Peyer's patch (tissue), 4 donors: ENCODE measurements around the gene TNNT3. TPM values are rescaled to one million over a fixed set of nuclear protein-coding genes. Genes with fewer than 3 reads are reported as not detected.

Source experiments
- DNase-seq, 3 donors: peaks; one replicate each; pipeline ENCODE4 v3.0.0-alpha.2; 2017 to 2019
- H3K27ac ChIP-seq, 4 donors: fragments of 200-600 bp; sonication (generic); one replicate each; pipeline ENCODE4 v1.5.1; 2016 to 2019
- H3K27me3 ChIP-seq, 2 donors: fragments of 200-600 bp; sonication (generic); one replicate each; pipeline ENCODE4 v1.5.1; 2019
- H3K36me3 ChIP-seq, 3 donors: fragments of 200-600 bp; sonication (generic); one replicate each; pipeline ENCODE4 v1.5.1; 2016 to 2019
- H3K4me1 ChIP-seq, 4 donors: fragments of 200-600 bp; sonication (generic); one replicate each; pipeline ENCODE4 v1.5.1; 2016 to 2019
- H3K4me3 ChIP-seq, 4 donors: fragments of 200-600 bp; sonication (generic); 1 replicate in 3 of 4; 2 replicates in 1 of 4; pipeline ENCODE4 v1.5.1; 2016 to 2019; ENCODE audit warnings: mild to moderate bottlenecking in 1 of 4
- H3K9me3 ChIP-seq, 4 donors: fragments of 200-600 bp; sonication (generic); one replicate each; pipeline ENCODE4 v1.5.1; 2016 to 2019; ENCODE audit warnings: mild to moderate bottlenecking in 1 of 4
- POLR2A ChIP-seq, 2 donors: fragments of 450-650 bp; IDR thresholded peaks; one replicate each; pipeline ENCODE4 v1.5.1; 2017; ENCODE audit warnings: antibody characterized with exemption in 2 of 2, mild to moderate bottlenecking in 2 of 2, moderate library complexity in 2 of 2
- total RNA-seq, 4 donors: library from RNA; depleted of rRNA; stranded (reverse); fragments of >200 nt; gene quantifications; one replicate each; pipeline ENCODE4 v1.1.0, GENCODE V29; 2016
- TF ChIP-seq, protein P1 (sequence below), 6 experiments: fragments of 450-650 bp in 4 of 6; fragments of 200-600 bp in 2 of 6; sonication (generic) in 1 of 6; IDR thresholded peaks; one replicate each; pipeline ENCODE4 v1.5.1; 2017 to 2019; ENCODE audit warnings: antibody characterized with exemption in 6 of 6, mild to moderate bottlenecking in 3 of 6, moderate library complexity in 1 of 6

Gene TNNT3
- total RNA-seq, 4 donors from 2014 or later: 14.0 TPM; not detected in 3

DNA sequence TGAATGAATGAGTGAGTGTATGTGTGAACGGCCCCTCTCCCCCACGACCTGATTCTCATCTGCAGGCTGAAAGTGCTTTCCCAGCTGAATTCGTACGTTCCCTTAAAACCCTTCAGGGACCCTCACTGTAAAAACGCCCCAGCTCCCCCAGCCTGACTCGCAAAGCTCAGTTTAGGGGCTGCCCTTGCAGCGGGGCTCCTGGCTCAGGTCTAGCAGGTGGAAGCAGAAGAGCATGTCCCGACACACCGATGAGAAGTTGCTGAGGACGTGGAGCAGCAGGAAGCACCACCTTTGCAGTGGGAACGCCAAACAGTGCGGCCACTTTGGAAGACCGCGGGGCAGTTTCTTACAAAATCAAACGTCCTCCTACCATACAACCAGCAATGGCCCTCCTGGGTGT is 24.1 kb downstream of the TNNT3 start:
- no peak overlapping the region for H3K4me3 ChIP-seq
- no peaks in the 10 kb centered on the region for H3K36me3 ChIP-seq
- H3K27ac ChIP-seq: no peak overlapping the region
- TF ChIP-seq POLR2A (IDR thresholded peaks at IDR 0.05): no peak
- TF ChIP-seq, protein P1, sequence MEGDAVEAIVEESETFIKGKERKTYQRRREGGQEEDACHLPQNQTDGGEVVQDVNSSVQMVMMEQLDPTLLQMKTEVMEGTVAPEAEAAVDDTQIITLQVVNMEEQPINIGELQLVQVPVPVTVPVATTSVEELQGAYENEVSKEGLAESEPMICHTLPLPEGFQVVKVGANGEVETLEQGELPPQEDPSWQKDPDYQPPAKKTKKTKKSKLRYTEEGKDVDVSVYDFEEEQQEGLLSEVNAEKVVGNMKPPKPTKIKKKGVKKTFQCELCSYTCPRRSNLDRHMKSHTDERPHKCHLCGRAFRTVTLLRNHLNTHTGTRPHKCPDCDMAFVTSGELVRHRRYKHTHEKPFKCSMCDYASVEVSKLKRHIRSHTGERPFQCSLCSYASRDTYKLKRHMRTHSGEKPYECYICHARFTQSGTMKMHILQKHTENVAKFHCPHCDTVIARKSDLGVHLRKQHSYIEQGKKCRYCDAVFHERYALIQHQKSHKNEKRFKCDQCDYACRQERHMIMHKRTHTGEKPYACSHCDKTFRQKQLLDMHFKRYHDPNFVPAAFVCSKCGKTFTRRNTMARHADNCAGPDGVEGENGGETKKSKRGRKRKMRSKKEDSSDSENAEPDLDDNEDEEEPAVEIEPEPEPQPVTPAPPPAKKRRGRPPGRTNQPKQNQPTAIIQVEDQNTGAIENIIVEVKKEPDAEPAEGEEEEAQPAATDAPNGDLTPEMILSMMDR (IDR thresholded peaks at IDR 0.05): no peak
- no peaks in the 10 kb centered on the region for H3K9me3 ChIP-seq
- H3K4me1 ChIP-seq: no peaks in the 10 kb centered on the region
- peak in 1 of 3 donors; percentile 39 for DNase-seq
- H3K27me3 ChIP-seq: no peaks in the 10 kb centered on the region

GRCh38 chr11:1943977-1944376 is 24.5 kb downstream of the TNNT3 start:
- TF ChIP-seq, protein P1 (IDR thresholded peaks at IDR 0.05): no peak
- TF ChIP-seq POLR2A (IDR thresholded peaks at IDR 0.05): no peak
- no peaks in the 10 kb centered on the region for H3K36me3 ChIP-seq
- H3K27ac ChIP-seq: no peak overlapping the region
- H3K4me1 ChIP-seq: no peaks in the 10 kb centered on the region
- H3K9me3 ChIP-seq: no peaks in the 10 kb centered on the region
- DNase-seq: peak in 1 of 3 donors; percentile 32
- no peak overlapping the region for H3K4me3 ChIP-seq
- H3K27me3 ChIP-seq: no peaks in the 10 kb centered on the region

- DNase-seq: peak in 1 of 3 donors; percentile 40
- no peaks in the 10 kb centered on the region for H3K9me3 ChIP-seq
- TF ChIP-seq, protein P1 (IDR thresholded peaks at IDR 0.05): no peak
- TF ChIP-seq POLR2A (IDR thresholded peaks at IDR 0.05): no peak
- no peaks in the 10 kb centered on the region for H3K27me3 ChIP-seq
- no peaks in the 10 kb centered on the region for H3K36me3 ChIP-seq
- no peak within 1 kb of the TSS for H3K4me3 ChIP-seq
- no peak within 1 kb of the TSS for H3K27ac ChIP-seq
- no peaks in the 10 kb centered on the region for H3K4me1 ChIP-seq
Measured at GRCh38 chr11:1946812-1947484, 27.4 kb downstream of the TNNT3 start, which contains the start of gene MRPL23. Gene MRPL23 (plus strand): TSS chr11:1947332. CDS start chr11:1947363, 31 bp downstream.

DNA sequence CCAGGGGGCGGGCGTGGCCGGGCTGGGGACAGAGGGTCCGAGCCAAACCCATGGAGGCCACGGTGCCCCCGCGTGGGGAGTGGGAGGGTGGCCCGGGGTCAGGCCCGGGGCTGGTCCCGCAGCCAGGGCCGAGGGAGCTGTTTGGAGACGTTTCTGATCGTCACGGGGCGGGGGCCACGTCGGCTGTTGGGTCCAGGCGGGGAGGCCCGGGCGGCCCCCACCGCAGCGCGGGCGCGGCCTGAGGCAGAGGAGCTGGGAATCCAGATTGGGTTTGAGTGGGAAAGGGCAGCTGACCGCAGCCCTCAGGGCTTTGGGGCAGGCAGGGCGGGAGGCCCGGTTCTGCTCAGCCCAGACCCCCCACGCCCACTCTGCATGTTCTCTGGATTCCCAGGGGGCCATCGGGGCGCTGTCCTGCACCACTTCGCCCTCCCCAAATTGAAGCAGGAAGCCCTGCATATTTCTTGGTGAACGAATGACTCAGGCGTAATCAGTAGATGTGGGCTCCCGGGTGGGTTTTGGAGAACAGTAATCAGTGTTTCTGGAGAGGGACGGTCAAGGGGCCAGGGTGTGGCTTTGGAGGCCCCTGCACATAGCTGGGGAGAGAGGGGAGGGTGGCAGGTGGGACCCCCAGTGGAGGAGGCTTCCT is 28.2 kb downstream of the TNNT3 start:
- H3K9me3 ChIP-seq: no peaks in the 10 kb centered on the region

DNA sequence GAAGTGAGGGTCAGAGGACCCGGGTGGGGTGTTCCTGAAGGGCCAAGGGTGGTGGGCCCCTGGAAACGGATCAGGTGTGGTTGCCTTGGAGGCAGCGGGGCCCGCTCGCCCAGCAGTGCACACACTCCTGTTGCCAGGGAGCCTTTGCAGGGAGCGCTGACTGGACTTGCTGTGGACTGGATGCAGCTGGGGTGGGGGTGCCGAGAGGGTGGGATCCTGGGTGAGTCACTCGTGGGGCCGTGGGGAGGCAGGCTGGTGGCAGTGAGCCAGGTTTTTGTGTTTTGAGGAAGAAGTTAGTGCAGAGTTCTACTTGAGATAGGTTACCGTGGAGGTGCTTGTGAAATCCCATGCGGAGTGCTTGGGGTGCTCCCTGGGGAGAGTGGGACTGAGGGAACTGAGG is 28.9 kb downstream of the TNNT3 start:
- Histone ChIP-seq H3K4me1 (no peaks in the 10 kb centered on the region), H3K9me3 (no peaks in the 10 kb centered on the region), H3K27me3 (no peaks in the 10 kb centered on the region), H3K27ac (no peak overlapping the region), H3K4me3 (no peak overlapping the region), H3K36me3 (no peaks in the 10 kb centered on the region)
- TF ChIP-seq, protein P1 (IDR thresholded peaks at IDR 0.05): no peak
- no peak for TF ChIP-seq POLR2A (IDR thresholded peaks at IDR 0.05)
- DNase-seq: no peak

More for the DNA sequence above, 28.2 kb downstream of the TNNT3 start:
- H3K27ac ChIP-seq: no peak overlapping the region
- no peak for DNase-seq
- no peak overlapping the region for H3K4me3 ChIP-seq
- no peaks in the 10 kb centered on the region for H3K27me3 ChIP-seq
- TF ChIP-seq POLR2A (IDR thresholded peaks at IDR 0.05): no peak
- TF ChIP-seq, protein P1 (IDR thresholded peaks at IDR 0.05): no peak
- H3K4me1 ChIP-seq: no peaks in the 10 kb centered on the region
- H3K36me3 ChIP-seq: no peaks in the 10 kb centered on the region
